DMS53 treated with DMSO at 0.1 percent for 48 hours (cell line): ENCODE results near the gene GLCE.

Experiments used
- DNase-seq: peaks from one replicate; lab custom pipeline; 2025; ENCODE audit not compliant: unreplicated experiment; lab: John Stamatoyannopoulos, UW

GLCE gene

GRCh38 chr15:69160141-69160993 lies at the start of gene GLCE:
Gene GLCE, plus strand, starts transcription at chr15:69160635. Its CDS starts 95,172 bp downstream, at chr15:69255807.
- DNase-seq, result peak; percentile 89

- no peak for DNase-seq
Measured at GRCh38 chr15:69114331-69114928, 46.0 kb upstream of the GLCE start.

- DNase-seq, result no peak
Measured at GRCh38 chr15:69115031-69115430, 45.4 kb upstream of the GLCE start.

- DNase-seq, result no peak
Measured at GRCh38 chr15:69116391-69116790, 44.0 kb upstream of the GLCE start.

GRCh38 chr15:69117431-69117871 lies 43.0 kb upstream of the GLCE start:
- no peak for DNase-seq

- no peak for DNase-seq
Measured at GRCh38 chr15:69118089-69118488, 42.3 kb upstream of the GLCE start.

GRCh38 chr15:69119001-69119400 lies 41.4 kb upstream of the GLCE start:
- DNase-seq, result no peak

- no peak for DNase-seq
Measured at GRCh38 chr15:69119683-69120395, 40.6 kb upstream of the GLCE start.

- no peak for DNase-seq
Measured at GRCh38 chr15:69120732-69121131, 39.7 kb upstream of the GLCE start.

- DNase-seq, result no peak
Measured at GRCh38 chr15:69121198-69121828, 39.1 kb upstream of the GLCE start.

GRCh38 chr15:69125236-69125635 lies 35.2 kb upstream of the GLCE start:
- no peak for DNase-seq

- DNase-seq, result peak; percentile 52
Measured at GRCh38 chr15:69126054-69126469, 34.4 kb upstream of the GLCE start.

GRCh38 chr15:69127306-69127705 lies 33.1 kb upstream of the GLCE start:
- DNase-seq, result no peak

- no peak for DNase-seq
Measured at GRCh38 chr15:69128667-69129311, 31.6 kb upstream of the GLCE start.

GRCh38 chr15:69131362-69132220 lies 28.8 kb upstream of the GLCE start:
- no peak for DNase-seq

- DNase-seq, result no peak
Measured at GRCh38 chr15:69132430-69132829, 28.0 kb upstream of the GLCE start.

- DNase-seq, result no peak
Measured at GRCh38 chr15:69132977-69133861, 27.2 kb upstream of the GLCE start.

- no peak for DNase-seq
Measured at GRCh38 chr15:69133862-69134519, 26.4 kb upstream of the GLCE start.
